Endothelial cell of umbilical vein (primary cell): ENCODE data around the gene PDSS1.

Experiments
- EZH2 ChIP-seq: IDR thresholded peaks from 2 replicates; pipeline ENCODE4 v1.6.1; 2012; ENCODE audit warnings: borderline replicate concordance, low read depth, mild to moderate bottlenecking, moderate library complexity, low read length, inconsistent platforms; ENCODE audit not compliant: severe bottlenecking
- FOS ChIP-seq: IDR thresholded peaks from 2 replicates; pipeline ENCODE4 v1.6.1; 2011; ENCODE audit warnings: mild to moderate bottlenecking, low read length, moderate library complexity, borderline replicate concordance; ENCODE audit not compliant: insufficient read depth
- GATA2 ChIP-seq: IDR thresholded peaks from 2 replicates; pipeline ENCODE4 v1.7.0; 2011; ENCODE audit warnings: low read depth, mild to moderate bottlenecking, moderate library complexity, mixed read lengths, low read length; ENCODE audit not compliant: insufficient read length, insufficient read depth
- JUN ChIP-seq: IDR thresholded peaks from 2 replicates; pipeline ENCODE4 v1.6.1; 2011; ENCODE audit warnings: borderline replicate concordance, low read depth; ENCODE audit not compliant: insufficient read length, insufficient read depth
- MYC ChIP-seq: IDR thresholded peaks from one replicate; pipeline ENCODE4 v1.6.1; 2011; ENCODE audit warnings: mild to moderate bottlenecking, low read depth, low read length
- POLR2A ChIP-seq: IDR thresholded peaks from 2 replicates; pipeline ENCODE4 v1.6.1; 2012; ENCODE audit warnings: low read depth, mild to moderate bottlenecking, control low read depth, low read length
- POLR2AphosphoS5 ChIP-seq: IDR thresholded peaks from 2 replicates; pipeline ENCODE4 v1.6.1; 2012; ENCODE audit warnings: low read depth, mild to moderate bottlenecking, control low read depth, low read length, moderate library complexity; ENCODE audit not compliant: insufficient read depth
- TF ChIP-seq, protein P1 (sequence below), 2 donors: IDR thresholded peaks; 1 replicate in 1 of 2; 2 replicates in 1 of 2; pipeline ENCODE4 v1.5.1; 2011; ENCODE audit warnings: low read length in 2 of 2, mild to moderate bottlenecking in 2 of 2, moderate library complexity in 2 of 2, control low read depth in 1 of 2, inconsistent platforms in 1 of 2, low read depth in 1 of 2; ENCODE audit not compliant: insufficient read depth in 1 of 2; ENCODE audit errors: extremely low read depth in 1 of 2
- TF ChIP-seq, protein P2 (sequence below): IDR thresholded peaks from 2 replicates; pipeline ENCODE4 v1.6.1; 2011; ENCODE audit not compliant: insufficient read depth, insufficient read length

DNA sequence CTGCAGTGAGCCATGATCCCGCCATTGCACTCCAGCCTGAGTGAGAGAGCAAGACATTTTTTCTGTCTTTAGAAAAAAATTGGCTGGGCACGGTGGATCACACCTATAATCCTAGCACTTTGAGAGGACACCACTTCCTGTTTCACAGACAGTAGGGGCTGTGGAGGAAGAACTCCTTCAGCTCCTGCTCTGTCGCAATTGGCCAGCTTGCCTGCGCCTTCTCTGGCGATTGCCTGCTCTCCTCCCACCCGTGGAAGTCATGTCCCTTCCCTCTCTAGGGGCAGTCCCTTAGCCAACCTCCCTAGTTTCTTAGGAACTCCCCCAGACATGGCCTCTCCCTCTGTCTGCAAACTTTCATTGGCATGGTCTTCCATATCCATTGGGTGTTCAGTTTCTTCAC, 8.7 kb downstream of the PDSS1 start:
- TF ChIP-seq, protein P1, sequence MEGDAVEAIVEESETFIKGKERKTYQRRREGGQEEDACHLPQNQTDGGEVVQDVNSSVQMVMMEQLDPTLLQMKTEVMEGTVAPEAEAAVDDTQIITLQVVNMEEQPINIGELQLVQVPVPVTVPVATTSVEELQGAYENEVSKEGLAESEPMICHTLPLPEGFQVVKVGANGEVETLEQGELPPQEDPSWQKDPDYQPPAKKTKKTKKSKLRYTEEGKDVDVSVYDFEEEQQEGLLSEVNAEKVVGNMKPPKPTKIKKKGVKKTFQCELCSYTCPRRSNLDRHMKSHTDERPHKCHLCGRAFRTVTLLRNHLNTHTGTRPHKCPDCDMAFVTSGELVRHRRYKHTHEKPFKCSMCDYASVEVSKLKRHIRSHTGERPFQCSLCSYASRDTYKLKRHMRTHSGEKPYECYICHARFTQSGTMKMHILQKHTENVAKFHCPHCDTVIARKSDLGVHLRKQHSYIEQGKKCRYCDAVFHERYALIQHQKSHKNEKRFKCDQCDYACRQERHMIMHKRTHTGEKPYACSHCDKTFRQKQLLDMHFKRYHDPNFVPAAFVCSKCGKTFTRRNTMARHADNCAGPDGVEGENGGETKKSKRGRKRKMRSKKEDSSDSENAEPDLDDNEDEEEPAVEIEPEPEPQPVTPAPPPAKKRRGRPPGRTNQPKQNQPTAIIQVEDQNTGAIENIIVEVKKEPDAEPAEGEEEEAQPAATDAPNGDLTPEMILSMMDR (IDR thresholded peaks at IDR 0.05; ENCODE audit: extremely low read depth in 1 of 2, insufficient read depth in 1 of 2, low read depth in 1 of 2, low read length in 2 of 2), result no peak
- no peak for TF ChIP-seq EZH2
- TF ChIP-seq JUN, result no peak
- no peak for TF ChIP-seq POLR2A
- TF ChIP-seq, protein P2, sequence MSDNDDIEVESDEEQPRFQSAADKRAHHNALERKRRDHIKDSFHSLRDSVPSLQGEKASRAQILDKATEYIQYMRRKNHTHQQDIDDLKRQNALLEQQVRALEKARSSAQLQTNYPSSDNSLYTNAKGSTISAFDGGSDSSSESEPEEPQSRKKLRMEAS, result no peak
- no peak for TF ChIP-seq POLR2AphosphoS5
- no peak for TF ChIP-seq GATA2
- TF ChIP-seq MYC, result no peak
- no peak for TF ChIP-seq FOS
